Heart right ventricle (tissue), 16 donors: ENCODE results near the gene NOTO. TPM values are rescaled to one million over a fixed set of nuclear protein-coding genes. Genes with fewer than 3 reads are reported as not detected.

Source experiments
- ATAC-seq, 8 donors: fragments of 200-7000 bp; cut with Tn5 transposase; one replicate each; pipeline ENCODE4 v1.9.1; 2020; ENCODE audit warnings: mild to moderate bottlenecking in 8 of 8, moderate library complexity in 8 of 8, moderate number of reproducible peaks in 1 of 8
- DNase-seq, 2 donors: peaks; one replicate each; pipeline ENCODE4 v3.0.0-alpha.2; 2020
- H3K27ac ChIP-seq, 10 donors: fragments of 200-600 bp; sonication (generic) in 2 of 10; one replicate each; pipeline versions ENCODE4 v1.5.0 to v1.8.0; 2020 to 2022; ENCODE audit warnings: mild to moderate bottlenecking in 3 of 10
- H3K27me3 ChIP-seq, 7 donors: fragments of 200-600 bp; one replicate each; pipeline ENCODE4 v1.8.0; 2021 to 2022; ENCODE audit warnings: mild to moderate bottlenecking in 2 of 7
- H3K36me3 ChIP-seq, 9 donors: fragments of 200-600 bp; sonication (generic) in 1 of 9; one replicate each; pipeline versions ENCODE4 v1.5.0 to v1.8.0; 2020 to 2022; ENCODE audit warnings: mild to moderate bottlenecking in 2 of 9
- H3K4me1 ChIP-seq, 9 donors: fragments of 200-600 bp; sonication (generic) in 1 of 9; one replicate each; pipeline versions ENCODE4 v1.5.0 to v1.8.0; 2020 to 2022; ENCODE audit warnings: mild to moderate bottlenecking in 4 of 9
- H3K4me3 ChIP-seq, 10 donors: fragments of 200-600 bp; sonication (generic) in 2 of 10; one replicate each; pipeline versions ENCODE4 v1.5.0 to v1.8.0; 2020 to 2022; ENCODE audit warnings: mild to moderate bottlenecking in 7 of 10, moderate library complexity in 2 of 10
- H3K9me3 ChIP-seq, 11 donors: fragments of 200-600 bp in 10 of 11; sonication (generic) in 2 of 11; one replicate each; pipeline versions ENCODE4 v1.5.0 to v1.8.0; 2013 to 2022; ENCODE audit warnings: mild to moderate bottlenecking in 2 of 11, control low read depth in 1 of 11, moderate library complexity in 1 of 11
- CTCF ChIP-seq, 9 donors: fragments of 200-600 bp; sonication (generic) in 2 of 9; IDR thresholded peaks; one replicate each; pipeline versions ENCODE4 v1.5.0 to v1.8.0; 2021 to 2022; ENCODE audit warnings: antibody characterized with exemption in 9 of 9, mild to moderate bottlenecking in 5 of 9, moderate library complexity in 1 of 9
- WGBS, 2 donors: extraction: QIAGEN DNeasy Blood & Tissue Kit; methylation state at CpG; one replicate each; pipeline ENCODE4 v1.1.7; 2013; ENCODE audit warnings: inconsistent platforms in 1 of 2; 5-methylcytosine and 5-hydroxymethylcytosine counted together
- intact Hi-C, 10 donors: fragments of 100-400 bp; cut with DNase I; formaldehyde crosslinking; loops; one replicate each; pipeline versions ENCODE4 v1.11.1 to v1.14.2; 2022
- polyA plus RNA-seq, 2 donors: library from polyadenylated mRNA; stranded (reverse); fragments of 200-250 nt; gene quantifications; one replicate each; pipeline ENCODE4 v1.2.3, GENCODE V29; 2013
- total RNA-seq, 10 donors: library from RNA; stranded (reverse); fragmentation: NEBNext Ultra II Directional in 3 of 10; extraction: Animal tissue kit (Norgen Biotek cat#: 25700) in 3 of 10; gene quantifications; one replicate each; pipeline versions ENCODE4 v1.2.1 to v1.2.4, GENCODE V29; 2021 to 2023
- donor health status: Arrhythmogenic right ventricular cardiomyopathy.
- donor health status: ischemic (EF 13 %, LVEDD 7.1; RV severe dilation, severe dysfunction).
- donor health status: healthy with polysubstance abuse.
- donor health status: DM: no; HTN: yes; CAD: no.
- donor health status: DM: no; HTN: no; CAD: no.
- donor health status: ischemic (EF 25% LVEDD 6.9; RV normal size, moderate dysfunction).
- donor health status: ischemic (EF 25% LVEDD 5.7; RV mildly dilated, moderate dysfunction).
- donor health status: healthy.
- donor health status: DM: yes; HTN: yes; CAD: no.
- donor health status: Ischemic cardiomyopathy.
- donor health status: ischemic (EF 35%, LVEDD 5.7; RV mildly dilated, moderate dysfunction).
- donor health status: nonischemic (EF 11% LVEDD 7.7; RV severe dilation, severe dysfunction).
- donor health status: DM: yes; HTN: yes; CAD: no.
- donor health status: PGD.
- donor health status: ischemic (EF 29% LVEDD 5.4; RV normal size, mild dysfunction).
- donor health status: nonischemic (EF 23%, LVEDD 6.1; RV moderate dilation, normal function).

NOTO gene
- total and polyA plus RNA-seq, 12 donors: not detected

- WGBS, 2 donors: 59 to 71% methylated on average over 10 of the region's 10 CpGs
- no peak for DNase-seq
- no peaks in the 10 kb centered on the region for H3K9me3 ChIP-seq
- peaks cover 0 to 5% (median 0%) of the 10 kb centered on the region in 9 donors for H3K4me1 ChIP-seq
- no peak for ATAC-seq
- no peak overlapping the region for H3K4me3 ChIP-seq
- intact Hi-C loops: no loop called here
- H3K36me3 ChIP-seq: peaks cover 0 to 27% (median 14%) of the 10 kb centered on the region in 9 donors
- no peak overlapping the region for H3K27ac ChIP-seq
- no peak for TF ChIP-seq CTCF (IDR thresholded peaks at IDR 0.05)
- H3K27me3 ChIP-seq: peaks cover 0 to 4% (median 0%) of the 10 kb centered on the region in 7 donors
Measured at GRCh38 chr2:73257425-73258125, 55.2 kb downstream of the NOTO start.

- Histone ChIP-seq H3K9me3 (no peaks in the 10 kb centered on the region), H3K36me3 (peaks cover 0 to 19% (median 8%) of the 10 kb centered on the region in 9 donors), H3K27me3 (peaks cover 0 to 4% (median 0%) of the 10 kb centered on the region in 7 donors), H3K27ac (no peak overlapping the region), H3K4me1 (peaks cover 0 to 5% (median 0%) of the 10 kb centered on the region in 9 donors), H3K4me3 (no peak overlapping the region)
- DNase-seq: no peak
- 80 to 88% methylated on average over 8 of the region's 8 CpGs for WGBS, 2 donors
- no peak for ATAC-seq
- no peak for TF ChIP-seq CTCF (IDR thresholded peaks at IDR 0.05)
- intact Hi-C loops: no loop called here
Measured at GRCh38 chr2:73258186-73258912, 56.0 kb downstream of the NOTO start.

- Histone ChIP-seq H3K36me3 (peaks cover 0 to 14% (median 3%) of the 10 kb centered on the region in 9 donors), H3K4me3 (no peak overlapping the region), H3K27ac (no peak overlapping the region), H3K27me3 (peaks cover 0 to 4% (median 0%) of the 10 kb centered on the region in 7 donors), H3K9me3 (no peaks in the 10 kb centered on the region), H3K4me1 (peaks cover 0 to 5% (median 0%) of the 10 kb centered on the region in 9 donors)
- DNase-seq (no peak), ATAC-seq (no peak)
- intact Hi-C loops: no loop called here
- no peak for TF ChIP-seq CTCF (IDR thresholded peaks at IDR 0.05)
- 95 to 98% methylated on average over 9 of the region's 9 CpGs for WGBS, 2 donors
Measured at GRCh38 chr2:73258913-73259215, 56.5 kb downstream of the NOTO start.

- Histone ChIP-seq H3K9me3 (no peaks in the 10 kb centered on the region), H3K27ac (no peak overlapping the region), H3K4me1 (peaks cover 0 to 5% (median 0%) of the 10 kb centered on the region in 9 donors), H3K27me3 (peaks cover 0 to 4% (median 0%) of the 10 kb centered on the region in 7 donors), H3K36me3 (peaks cover 0 to 10% (median 0%) of the 10 kb centered on the region in 9 donors), H3K4me3 (no peak overlapping the region)
- TF ChIP-seq CTCF (IDR thresholded peaks at IDR 0.05): no peak
- ATAC-seq: no peak
- intact Hi-C loops: no loop called here
- 91 to 93% methylated on average over 8 of the region's 8 CpGs for WGBS, 2 donors
- no peak for DNase-seq
Measured at GRCh38 chr2:73259276-73259675, 56.9 kb downstream of the NOTO start.
